Mesendoderm (in vitro differentiated cells): ENCODE results near the gene KIF2B.
"Not testable (repeated sequence)": the region's sequence is repeated elsewhere in the genome, so short reads cannot be mapped to it uniquely, and the experiment has no call there.

Source experiments
- DNase-seq: peaks from one replicate; pipeline ENCODE4 v3.0.0; 2013
- H2AK5ac ChIP-seq: 2 replicates; pipeline ENCODE4 v1.6.1; 2013; ENCODE audit warnings: low read length, inconsistent platforms
- H2BK120ac ChIP-seq: 2 replicates; pipeline ENCODE4 v1.6.1; 2013; ENCODE audit warnings: low read depth, mild to moderate bottlenecking, low read length, moderate library complexity, mixed read lengths
- H2BK15ac ChIP-seq: replicated peaks from 2 replicates; pipeline ENCODE4 v1.6.1; 2013; ENCODE audit warnings: low read depth, mild to moderate bottlenecking, moderate library complexity
- H2BK5ac ChIP-seq: 2 replicates; pipeline ENCODE4 v1.6.1; 2013; ENCODE audit warnings: low read length, inconsistent platforms
- H3K18ac ChIP-seq: 2 replicates; pipeline ENCODE4 v1.6.1; 2013; ENCODE audit warnings: mild to moderate bottlenecking, low read length, mixed read lengths
- H3K23ac ChIP-seq: one replicate; pipeline ENCODE4 v1.6.1; 2013; ENCODE audit warnings: low read length
- H3K27ac ChIP-seq: 2 replicates; pipeline ENCODE4 v1.5.1; 2013; ENCODE audit warnings: low read depth, mild to moderate bottlenecking, inconsistent platforms, low read length, moderate library complexity
- H3K27me3 ChIP-seq: 2 replicates; pipeline ENCODE4 v1.6.1; 2013; ENCODE audit warnings: low read length, control low read depth, mild to moderate bottlenecking, inconsistent platforms; ENCODE audit not compliant: insufficient read depth, poor library complexity
- H3K36me3 ChIP-seq: 2 replicates; pipeline ENCODE4 v1.6.1; 2013; ENCODE audit warnings: low read length, inconsistent platforms; ENCODE audit not compliant: control insufficient read depth, insufficient read depth
- H3K4ac ChIP-seq: one replicate; pipeline ENCODE4 v1.6.1; 2013; ENCODE audit warnings: low read depth, mild to moderate bottlenecking, low read length, moderate library complexity
- H3K4me1 ChIP-seq: 2 replicates; pipeline ENCODE4 v1.6.1; 2013; ENCODE audit warnings: low read depth, low read length, inconsistent platforms; ENCODE audit not compliant: control insufficient read depth
- H3K4me2 ChIP-seq: 2 replicates; pipeline ENCODE4 v1.6.1; 2013; ENCODE audit warnings: low read length
- H3K4me3 ChIP-seq: 2 replicates; pipeline ENCODE4 v1.5.1; 2013; ENCODE audit warnings: mild to moderate bottlenecking, low read length
- H3K56ac ChIP-seq: one replicate; pipeline ENCODE4 v1.6.1; 2013; ENCODE audit warnings: low read length
- H3K79me1 ChIP-seq: 2 replicates; pipeline ENCODE4 v1.6.1; 2013; ENCODE audit warnings: low read length, inconsistent platforms
- H3K79me2 ChIP-seq: 2 replicates; pipeline ENCODE4 v1.6.1; 2013; ENCODE audit warnings: mild to moderate bottlenecking, low read length; ENCODE audit not compliant: control insufficient read depth, insufficient read depth
- H3K9ac ChIP-seq: 2 replicates; pipeline ENCODE4 v1.6.1; 2013; ENCODE audit warnings: low read length, inconsistent platforms
- H4K5ac ChIP-seq: one replicate; pipeline ENCODE4 v1.6.1; 2013; ENCODE audit warnings: low read length
- H4K8ac ChIP-seq: one replicate; pipeline ENCODE4 v1.6.1; 2013; ENCODE audit warnings: low read depth, mild to moderate bottlenecking, control low read depth, low read length, moderate library complexity
- WGBS: extraction: QIAGEN DNeasy Blood & Tissue Kit; methylation state at CpG from one replicate; pipeline ENCODE4 v1.1.7; 2013; ENCODE audit warnings: low lambda C conversion rate, missing lambda C conversion rate; ENCODE audit not compliant: insufficient coverage; ENCODE audit errors: extremely low coverage; 5-methylcytosine and 5-hydroxymethylcytosine counted together

Gene KIF2B

DNA sequence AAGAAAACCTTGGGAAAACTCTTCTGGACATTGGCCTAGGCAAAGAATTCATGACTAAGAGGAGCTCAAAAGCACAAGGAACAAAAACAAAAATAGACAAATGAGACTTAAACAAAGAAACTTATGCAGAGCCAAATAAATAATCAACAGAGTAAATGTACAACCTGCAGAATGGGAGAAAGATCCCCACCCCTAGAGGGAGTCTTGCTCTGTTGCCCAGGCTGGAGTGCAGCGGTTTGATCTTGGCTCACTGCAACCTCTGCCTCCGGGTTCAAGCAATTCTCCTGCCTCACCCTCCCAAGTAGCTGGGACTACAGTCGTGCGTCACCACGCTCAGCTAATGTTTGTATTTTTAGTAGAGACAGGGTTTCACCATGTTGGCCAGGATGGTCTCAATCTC, 48.4 kb downstream of the KIF2B start:
- not testable (repeated sequence) for H3K4me1 ChIP-seq, H3K27me3 ChIP-seq, H2BK120ac ChIP-seq, H3K4ac ChIP-seq, H3K18ac ChIP-seq, DNase-seq, H2BK5ac ChIP-seq, H3K23ac ChIP-seq, H3K4me3 ChIP-seq, H3K56ac ChIP-seq, H3K9ac ChIP-seq, H3K79me1 ChIP-seq, H3K79me2 ChIP-seq, H4K5ac ChIP-seq, H2BK15ac ChIP-seq, H2AK5ac ChIP-seq, H3K36me3 ChIP-seq, H4K8ac ChIP-seq, H3K27ac ChIP-seq, H3K4me2 ChIP-seq
- no CpG with 5 or more reads among the region's 5 CpGs for WGBS
